Measurements from ENCODE around the gene LRRN1.

LRRN1 gene

DNA sequence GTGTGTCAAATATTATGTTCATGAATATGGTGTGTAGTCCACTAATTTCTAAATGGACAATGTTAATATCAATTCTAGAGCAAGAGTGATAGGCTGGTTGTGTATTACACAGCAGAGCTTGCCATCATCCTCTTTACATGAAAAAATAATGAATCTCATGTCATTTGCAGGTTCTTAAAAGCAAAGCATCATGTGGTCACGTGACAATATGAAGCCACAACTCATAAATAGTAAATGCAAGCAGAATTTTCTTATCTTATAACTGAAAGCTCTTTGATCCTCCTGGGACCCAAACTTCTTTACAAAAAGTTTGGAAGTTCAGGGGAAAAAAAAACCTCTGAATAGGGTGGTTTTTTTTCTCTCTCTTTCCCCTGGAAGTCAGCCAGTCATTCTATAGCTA, 26.9 kb upstream of the LRRN1 start:
- TF ChIP-seq, protein P1, sequence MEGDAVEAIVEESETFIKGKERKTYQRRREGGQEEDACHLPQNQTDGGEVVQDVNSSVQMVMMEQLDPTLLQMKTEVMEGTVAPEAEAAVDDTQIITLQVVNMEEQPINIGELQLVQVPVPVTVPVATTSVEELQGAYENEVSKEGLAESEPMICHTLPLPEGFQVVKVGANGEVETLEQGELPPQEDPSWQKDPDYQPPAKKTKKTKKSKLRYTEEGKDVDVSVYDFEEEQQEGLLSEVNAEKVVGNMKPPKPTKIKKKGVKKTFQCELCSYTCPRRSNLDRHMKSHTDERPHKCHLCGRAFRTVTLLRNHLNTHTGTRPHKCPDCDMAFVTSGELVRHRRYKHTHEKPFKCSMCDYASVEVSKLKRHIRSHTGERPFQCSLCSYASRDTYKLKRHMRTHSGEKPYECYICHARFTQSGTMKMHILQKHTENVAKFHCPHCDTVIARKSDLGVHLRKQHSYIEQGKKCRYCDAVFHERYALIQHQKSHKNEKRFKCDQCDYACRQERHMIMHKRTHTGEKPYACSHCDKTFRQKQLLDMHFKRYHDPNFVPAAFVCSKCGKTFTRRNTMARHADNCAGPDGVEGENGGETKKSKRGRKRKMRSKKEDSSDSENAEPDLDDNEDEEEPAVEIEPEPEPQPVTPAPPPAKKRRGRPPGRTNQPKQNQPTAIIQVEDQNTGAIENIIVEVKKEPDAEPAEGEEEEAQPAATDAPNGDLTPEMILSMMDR (IDR thresholded peaks at IDR 0.05; ENCODE audit: low read depth, low read length), result no peak
- H3K36me3 ChIP-seq, result no peaks in the 10 kb centered on the region
- no peak for DNase-seq
- H3K4me3 ChIP-seq (ENCODE audit: low read depth, low read length), result no peak overlapping the region
- H3K4me1 ChIP-seq, result no peaks in the 10 kb centered on the region
- no peaks in the 10 kb centered on the region for H3K27me3 ChIP-seq
- no peaks in the 10 kb centered on the region for H3K9me3 ChIP-seq

DNA sequence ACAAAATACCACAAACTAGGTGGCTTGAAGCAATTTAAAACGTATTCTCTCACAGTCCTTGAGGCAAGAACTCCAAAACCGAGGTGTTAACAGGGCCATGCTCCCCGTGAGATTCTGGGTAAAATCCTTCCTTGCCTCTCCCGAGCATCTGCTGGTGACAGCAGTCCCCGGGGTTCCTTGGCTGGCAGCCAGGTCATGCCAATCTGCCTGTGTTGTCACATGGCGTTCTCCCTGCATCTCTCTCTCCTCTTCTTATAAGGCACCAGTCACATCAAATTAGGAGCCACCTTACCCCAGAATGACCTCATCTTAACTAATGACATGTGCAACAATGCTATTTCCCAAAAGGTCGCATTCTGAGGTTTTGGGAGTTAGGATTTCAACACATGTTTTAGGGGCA, 26.3 kb upstream of the LRRN1 start:
- DNase-seq, result peak; percentile 44
- TF ChIP-seq, protein P1 (IDR thresholded peaks at IDR 0.05; ENCODE audit: low read depth, low read length), result no peak
- H3K4me1 ChIP-seq, result no peaks in the 10 kb centered on the region

DNA sequence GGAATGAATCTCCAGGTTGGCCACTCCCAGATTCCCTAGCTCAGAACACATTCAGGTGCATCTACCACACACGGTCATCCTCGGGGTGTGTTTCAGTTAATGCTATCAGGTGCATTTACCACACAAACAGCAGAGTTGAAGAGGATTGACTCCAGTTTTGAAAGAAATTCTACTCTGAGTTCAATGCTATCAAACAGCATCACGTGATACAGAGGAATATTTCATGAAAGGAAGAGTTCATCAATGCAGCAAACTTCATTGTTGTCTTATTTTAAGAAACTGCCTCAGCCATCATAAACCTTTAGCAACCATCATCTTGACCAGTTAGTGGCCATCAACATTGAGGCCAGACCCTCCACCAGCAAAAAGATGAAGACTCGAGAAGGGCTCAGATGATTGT, 22.6 kb upstream of the LRRN1 start:
- no peak for DNase-seq
- Histone ChIP-seq H3K4me1 (no peaks in the 10 kb centered on the region), H3K9me3 (no peaks in the 10 kb centered on the region), H3K36me3 (no peaks in the 10 kb centered on the region), H3K4me3 (ENCODE audit: low read depth, low read length) (no peak overlapping the region), H3K27me3 (no peaks in the 10 kb centered on the region)
- TF ChIP-seq, protein P1 (IDR thresholded peaks at IDR 0.05; ENCODE audit: low read depth, low read length), result no peak

More for the DNA sequence above, 26.3 kb upstream of the LRRN1 start:
- Histone ChIP-seq H3K36me3 (no peaks in the 10 kb centered on the region), H3K27me3 (no peaks in the 10 kb centered on the region), H3K9me3 (no peaks in the 10 kb centered on the region), H3K4me3 (ENCODE audit: low read depth, low read length) (no peak overlapping the region)

DNA sequence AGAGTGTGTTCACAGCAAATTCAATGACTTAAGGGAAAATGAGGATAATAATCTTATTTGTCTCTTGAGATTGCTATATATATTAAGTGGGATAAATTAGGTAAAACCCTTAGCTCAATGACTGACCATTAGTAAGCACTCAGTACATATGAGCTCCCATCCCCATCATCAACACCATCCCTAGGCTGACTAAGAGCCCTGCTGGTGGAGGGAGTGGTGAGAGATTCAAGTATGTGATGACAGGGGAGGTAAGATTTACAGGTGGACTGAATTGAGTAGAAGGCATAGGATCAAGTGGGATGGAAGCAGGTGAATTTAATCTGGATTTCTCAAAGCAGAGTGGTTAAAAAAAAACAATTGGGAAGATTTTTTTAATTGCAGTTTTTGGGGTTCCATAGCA, 21.0 kb upstream of the LRRN1 start:
- no peak for DNase-seq
- Histone ChIP-seq H3K4me3 (ENCODE audit: low read depth, low read length) (no peak overlapping the region), H3K36me3 (no peaks in the 10 kb centered on the region), H3K27me3 (no peaks in the 10 kb centered on the region), H3K4me1 (no peaks in the 10 kb centered on the region), H3K9me3 (no peaks in the 10 kb centered on the region)
- TF ChIP-seq, protein P1 (IDR thresholded peaks at IDR 0.05; ENCODE audit: low read depth, low read length), result no peak

DNA sequence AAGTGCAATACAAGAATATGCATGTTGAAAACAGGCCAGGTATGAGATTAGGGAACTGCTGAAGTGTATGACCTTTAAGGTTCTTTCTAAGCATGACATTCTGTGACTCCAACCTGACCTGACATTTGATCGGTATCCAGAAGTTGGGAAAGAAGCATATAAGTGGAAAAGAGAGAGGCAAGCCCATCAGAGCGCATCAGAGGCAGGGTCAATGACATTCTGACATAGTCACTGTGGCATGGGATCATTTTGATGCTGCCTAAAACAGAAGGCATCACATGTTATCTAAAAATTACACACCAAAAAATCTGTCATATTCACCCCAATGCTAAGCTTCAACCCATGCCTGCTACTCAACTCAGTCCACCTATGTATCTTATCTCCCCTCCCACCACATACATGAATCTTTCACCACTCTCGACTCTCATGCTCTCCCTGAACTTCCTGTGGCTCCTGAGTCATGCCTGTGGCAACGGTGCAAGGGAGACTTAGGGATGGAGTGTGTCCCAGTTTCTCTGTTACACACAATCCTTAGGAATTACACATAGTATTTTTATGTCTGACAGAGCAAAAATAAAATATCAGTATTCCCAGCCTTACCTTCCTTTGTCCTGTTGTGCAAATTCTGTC, 20.5 kb upstream of the LRRN1 start:
- DNase-seq, result no peak
- H3K4me3 ChIP-seq (ENCODE audit: low read depth, low read length), result no peak overlapping the region
- H3K36me3 ChIP-seq, result no peaks in the 10 kb centered on the region
- H3K9me3 ChIP-seq, result no peaks in the 10 kb centered on the region
- H3K4me1 ChIP-seq, result no peaks in the 10 kb centered on the region
- TF ChIP-seq, protein P1 (IDR thresholded peaks at IDR 0.05; ENCODE audit: low read depth, low read length), result no peak
- no peaks in the 10 kb centered on the region for H3K27me3 ChIP-seq

DNA sequence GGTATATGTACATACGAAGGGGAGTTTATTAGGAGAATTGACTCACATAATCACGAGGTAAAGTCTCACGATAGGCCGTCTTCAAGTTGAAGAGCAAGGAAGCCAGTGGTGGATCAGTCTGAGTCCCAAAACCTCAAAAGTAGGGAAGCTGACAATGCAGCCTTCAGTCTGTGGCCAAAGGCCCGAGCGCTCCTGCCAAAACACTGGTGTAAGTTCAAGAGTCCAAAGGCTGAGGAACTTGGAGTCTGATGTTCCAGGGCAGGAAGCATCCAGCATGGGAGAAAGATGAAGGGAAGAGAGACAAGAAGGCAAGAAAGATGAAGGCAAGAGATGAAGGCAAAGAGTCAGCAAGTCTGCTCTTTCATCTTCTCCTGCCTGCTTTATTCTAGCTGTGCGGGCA, 16.8 kb upstream of the LRRN1 start:
- Histone ChIP-seq H3K4me1 (no peaks in the 10 kb centered on the region), H3K9me3 (no peaks in the 10 kb centered on the region), H3K36me3 (no peaks in the 10 kb centered on the region), H3K27me3 (no peaks in the 10 kb centered on the region), H3K4me3 (ENCODE audit: low read depth, low read length) (no peak overlapping the region)
- no peak for DNase-seq
- TF ChIP-seq, protein P1 (IDR thresholded peaks at IDR 0.05; ENCODE audit: low read depth, low read length), result no peak
